Caco-2 (cell line): Measurements from ENCODE around the gene PAK1. TPM values are rescaled to one million over a fixed set of nuclear protein-coding genes. Genes with fewer than 3 reads are reported as not detected.

Experiments
- BruUV-seq: library from RNA; stranded (reverse); fragments of 400-500 nt; replicated peaks from 2 replicates; lab custom pipeline; 2021; lab: Mats Ljungman, UMichigan
- CTCF ChIA-PET: fragments of 300-600 bp; sonication (Branson Sonifier 250); formaldehyde crosslinking; loops from one replicate; lab custom pipeline; 2022; ENCODE audit warnings: antibody characterized with exemption; lab: Charles Lee
- POLR2A ChIA-PET: fragments of 300-600 bp; sonication (Branson Sonifier 250); formaldehyde crosslinking; loops from one replicate; lab custom pipeline; 2022; ENCODE audit warnings: antibody characterized with exemption; lab: Charles Lee
- DNase-seq, 2 experiments: peaks; one replicate each; pipeline versions ENCODE4 v3.0.0 to v3.0.0-alpha.2; 2020 to 2022
- H3K27me3 ChIP-seq: replicated peaks from 2 replicates; pipeline ENCODE4 v1.6.0; 2011; ENCODE audit warnings: low read length; ENCODE audit not compliant: control insufficient read depth, insufficient read depth
- H3K36me3 ChIP-seq: 2 replicates; pipeline ENCODE4 v1.5.1; 2011; ENCODE audit warnings: low read length; ENCODE audit not compliant: control insufficient read depth, insufficient read depth
- H3K4me1 ChIP-seq: fragments of 250-450 bp; sonication (Bioruptor Pico); 2 replicates; pipeline ENCODE4 v1.5.1; 2020; ENCODE audit warnings: mild to moderate bottlenecking
- H3K4me3 ChIP-seq: 2 replicates; pipeline ENCODE4 v1.5.1; 2011; ENCODE audit warnings: low read depth, mild to moderate bottlenecking, control low read depth, low read length
- H3K9me3 ChIP-seq: fragments of 250-450 bp; sonication (Bioruptor Pico); 2 replicates; pipeline ENCODE4 v1.5.1; 2020; ENCODE audit warnings: mild to moderate bottlenecking, moderate library complexity
- H3K27ac Mint-ChIP-seq: one replicate; pipeline ENCODE4 v1.8.0; 2022; ENCODE audit warnings: mixed read lengths; ENCODE audit not compliant: unreplicated experiment
- H3K27me3 Mint-ChIP-seq: one replicate; pipeline ENCODE4 v1.8.0; 2022; ENCODE audit warnings: mixed read lengths; ENCODE audit not compliant: insufficient read depth, unreplicated experiment
- H3K36me3 Mint-ChIP-seq: one replicate; pipeline ENCODE4 v1.8.0; 2022; ENCODE audit warnings: mild to moderate bottlenecking, mixed read lengths; ENCODE audit not compliant: insufficient read depth, unreplicated experiment
- H3K4me1 Mint-ChIP-seq: one replicate; pipeline ENCODE4 v1.8.0; 2022; ENCODE audit warnings: low read depth, mixed read lengths; ENCODE audit not compliant: unreplicated experiment
- H3K4me3 Mint-ChIP-seq: one replicate; pipeline ENCODE4 v1.8.0; 2022; ENCODE audit warnings: mild to moderate bottlenecking, moderate library complexity, mixed read lengths; ENCODE audit not compliant: unreplicated experiment
- H3K9me3 Mint-ChIP-seq: one replicate; pipeline ENCODE4 v1.8.0; 2022; ENCODE audit warnings: mixed read lengths; ENCODE audit not compliant: unreplicated experiment
- intact Hi-C: fragments of 100-400 bp; cut with micrococcal nuclease; formaldehyde crosslinking; loops from one replicate; pipeline ENCODE4 v1.10.0; 2022; ENCODE audit not compliant: unreplicated experiment
- total RNA-seq: library from RNA; stranded (reverse); gene quantifications from 2 replicates; pipeline ENCODE4 v1.2.3, GENCODE V29; 2022
- TF ChIP-seq, protein P1 (sequence below), 2 experiments: fragments of 200-600 bp in 1 of 2; IDR thresholded peaks; 1 replicate in 1 of 2; 2 replicates in 1 of 2; pipeline versions ENCODE4 v1.5.1 to v1.8.0; 2011 to 2022; ENCODE audit warnings: antibody characterized with exemption in 1 of 2, control low read depth in 1 of 2, inconsistent platforms in 1 of 2, low read depth in 1 of 2, low read length in 1 of 2, mild to moderate bottlenecking in 1 of 2, moderate library complexity in 1 of 2; ENCODE audit not compliant: insufficient read depth in 1 of 2, severe bottlenecking in 1 of 2, unreplicated experiment in 1 of 2

PAK1 gene
- total RNA-seq, 1 experiment from 2014 or later: 81.1 TPM

DNA sequence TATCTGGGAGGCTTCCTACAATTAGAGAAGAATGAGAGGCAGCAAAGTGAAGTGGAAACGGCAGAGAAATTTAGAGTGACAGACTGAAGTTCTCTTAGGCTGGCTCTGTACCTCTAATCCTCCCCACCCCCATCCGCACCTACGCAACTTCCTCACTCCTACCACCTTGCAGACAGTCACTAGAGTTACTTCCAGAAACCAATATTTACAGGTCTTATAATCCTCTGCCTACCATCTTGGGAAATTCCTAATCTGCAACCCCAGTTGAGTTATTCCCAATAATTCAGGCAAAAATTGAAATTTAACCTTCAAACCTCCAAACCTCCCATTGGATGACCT lies 71.7 kb downstream of the PAK1 start:
- H3K4me3 Mint-ChIP-seq: no peak overlapping the region
- intact Hi-C loops: no loop called here
- no peak overlapping the region for H3K4me3 ChIP-seq
- peaks cover 17% of the 10 kb centered on the region for H3K4me1 Mint-ChIP-seq
- H3K9me3 ChIP-seq: no peaks in the 10 kb centered on the region
- BruUV-seq: no TSS peak
- no peak for DNase-seq
- POLR2A ChIA-PET: no interaction called here
- no peaks in the 10 kb centered on the region for H3K27me3 Mint-ChIP-seq
- TF ChIP-seq, protein P1, sequence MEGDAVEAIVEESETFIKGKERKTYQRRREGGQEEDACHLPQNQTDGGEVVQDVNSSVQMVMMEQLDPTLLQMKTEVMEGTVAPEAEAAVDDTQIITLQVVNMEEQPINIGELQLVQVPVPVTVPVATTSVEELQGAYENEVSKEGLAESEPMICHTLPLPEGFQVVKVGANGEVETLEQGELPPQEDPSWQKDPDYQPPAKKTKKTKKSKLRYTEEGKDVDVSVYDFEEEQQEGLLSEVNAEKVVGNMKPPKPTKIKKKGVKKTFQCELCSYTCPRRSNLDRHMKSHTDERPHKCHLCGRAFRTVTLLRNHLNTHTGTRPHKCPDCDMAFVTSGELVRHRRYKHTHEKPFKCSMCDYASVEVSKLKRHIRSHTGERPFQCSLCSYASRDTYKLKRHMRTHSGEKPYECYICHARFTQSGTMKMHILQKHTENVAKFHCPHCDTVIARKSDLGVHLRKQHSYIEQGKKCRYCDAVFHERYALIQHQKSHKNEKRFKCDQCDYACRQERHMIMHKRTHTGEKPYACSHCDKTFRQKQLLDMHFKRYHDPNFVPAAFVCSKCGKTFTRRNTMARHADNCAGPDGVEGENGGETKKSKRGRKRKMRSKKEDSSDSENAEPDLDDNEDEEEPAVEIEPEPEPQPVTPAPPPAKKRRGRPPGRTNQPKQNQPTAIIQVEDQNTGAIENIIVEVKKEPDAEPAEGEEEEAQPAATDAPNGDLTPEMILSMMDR (IDR thresholded peaks at IDR 0.05; ENCODE audit: insufficient read depth in 1 of 2, low read depth in 1 of 2, low read length in 1 of 2, severe bottlenecking in 1 of 2, unreplicated experiment in 1 of 2): no peak
- no peaks in the 10 kb centered on the region for H3K36me3 ChIP-seq
- no peaks in the 10 kb centered on the region for H3K36me3 Mint-ChIP-seq
- H3K27me3 ChIP-seq: no peaks in the 10 kb centered on the region
- no peak overlapping the region for H3K27ac Mint-ChIP-seq
- H3K9me3 Mint-ChIP-seq: peaks cover 9% of the 10 kb centered on the region
- H3K4me1 ChIP-seq: peaks cover 3% of the 10 kb centered on the region; the same call in 1 of the 2 replicates
- CTCF ChIA-PET: interaction anchor here (1.1 kb wide), 1 partner anchor 70 kb away, joined by 3 read pairs; no protein-coding TSS in a partner anchor

DNA sequence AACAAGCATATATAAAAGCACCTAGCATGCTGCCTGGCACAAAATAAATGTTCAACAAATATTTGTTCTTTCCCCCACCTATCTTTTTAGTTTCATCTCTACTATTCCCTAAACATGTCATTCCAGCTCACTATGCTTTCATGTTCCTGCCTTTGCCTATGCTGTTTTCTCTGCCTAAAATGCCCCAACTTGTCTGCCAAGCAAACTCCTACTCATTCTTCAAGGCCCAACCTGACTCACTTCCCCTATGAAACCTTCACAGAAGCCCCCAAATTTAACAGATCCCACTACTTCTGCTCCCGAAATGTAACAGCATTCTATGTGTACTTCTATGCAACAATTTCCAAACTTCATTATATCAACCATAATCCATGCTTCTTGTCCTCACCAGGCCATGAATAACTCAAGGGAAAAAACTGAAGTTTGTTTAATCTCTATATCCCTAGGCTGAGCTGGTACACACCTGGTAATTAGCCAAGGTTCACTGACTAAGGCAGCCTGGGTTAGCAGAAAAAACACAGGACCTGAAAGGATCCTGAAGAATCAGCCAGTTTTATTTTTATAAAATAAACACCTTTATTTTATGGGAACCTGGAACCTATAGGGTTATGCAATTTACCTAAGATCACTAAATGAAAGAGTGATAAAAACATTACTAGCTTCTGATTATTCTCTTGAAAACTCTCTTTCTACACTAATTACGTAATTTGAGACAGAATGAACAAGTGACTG lies 72.2 kb downstream of the PAK1 start:
- POLR2A ChIA-PET: no interaction called here
- TF ChIP-seq, protein P1 (IDR thresholded peaks at IDR 0.05; ENCODE audit: insufficient read depth in 1 of 2, low read depth in 1 of 2, low read length in 1 of 2, severe bottlenecking in 1 of 2, unreplicated experiment in 1 of 2): no peak
- no peaks in the 10 kb centered on the region for H3K9me3 ChIP-seq
- no peak for DNase-seq
- Mint-ChIP-seq H3K4me3 (no peak overlapping the region), H3K9me3 (peaks cover 9% of the 10 kb centered on the region), H3K27ac (no peak overlapping the region), H3K27me3 (no peaks in the 10 kb centered on the region), H3K4me1 (peaks cover 17% of the 10 kb centered on the region), H3K36me3 (no peaks in the 10 kb centered on the region)
- no peak overlapping the region for H3K4me3 ChIP-seq
- intact Hi-C loops: no loop called here
- H3K27me3 ChIP-seq: no peaks in the 10 kb centered on the region
- CTCF ChIA-PET: no interaction called here
- BruUV-seq: no TSS peak
- H3K36me3 ChIP-seq: no peaks in the 10 kb centered on the region
- H3K4me1 ChIP-seq: peaks cover 3% of the 10 kb centered on the region; the same call in 1 of the 2 replicates

DNA sequence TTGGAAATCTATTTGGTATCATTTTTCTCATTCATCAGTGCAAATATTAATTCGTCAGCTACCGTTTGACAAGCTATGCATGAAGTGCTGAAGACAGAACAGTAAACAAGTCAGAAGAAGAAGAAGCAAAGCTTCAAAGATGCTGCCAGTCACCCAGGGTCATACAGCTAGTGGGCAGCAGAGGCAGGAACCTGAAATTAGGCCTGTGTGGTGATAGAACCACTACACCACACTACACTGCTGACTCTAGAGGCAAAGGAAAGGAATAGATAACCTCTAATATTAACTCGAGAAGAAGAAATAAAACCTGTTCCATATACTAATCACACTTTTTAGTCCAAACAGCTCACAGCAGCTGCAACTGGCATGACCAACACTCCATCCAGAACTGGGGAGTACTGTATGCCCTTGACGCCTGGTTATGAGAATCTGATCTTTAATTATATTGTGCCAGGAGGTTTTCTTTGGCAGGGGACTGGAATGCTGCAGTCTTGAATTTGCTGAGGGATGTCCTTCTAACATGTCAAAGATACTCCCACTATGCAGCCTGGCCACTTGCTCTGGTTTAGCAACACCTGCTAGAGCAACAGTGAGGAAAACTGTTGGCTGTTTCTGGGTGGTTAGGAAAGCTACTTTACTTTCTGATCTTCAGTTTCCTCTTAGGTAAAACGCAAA lies 73.0 kb downstream of the PAK1 start:
- CTCF ChIA-PET: interaction anchor here (0.5 kb wide), 1 partner anchor 20 kb away, joined by 3 read pairs; no protein-coding TSS in a partner anchor
- Histone ChIP-seq H3K4me3 (no peak overlapping the region), H3K27me3 (no peaks in the 10 kb centered on the region), H3K9me3 (no peaks in the 10 kb centered on the region), H3K36me3 (no peaks in the 10 kb centered on the region), H3K4me1 (peaks cover 3% of the 10 kb centered on the region; the same call in 1 of the 2 replicates)
- Mint-ChIP-seq H3K36me3 (no peaks in the 10 kb centered on the region), H3K4me3 (no peak overlapping the region), H3K27me3 (no peaks in the 10 kb centered on the region), H3K9me3 (peaks cover 9% of the 10 kb centered on the region), H3K4me1 (peaks cover 17% of the 10 kb centered on the region), H3K27ac (no peak overlapping the region)
- no peak for DNase-seq
- no TSS peak for BruUV-seq
- TF ChIP-seq, protein P1 (IDR thresholded peaks at IDR 0.05; ENCODE audit: insufficient read depth in 1 of 2, low read depth in 1 of 2, low read length in 1 of 2, severe bottlenecking in 1 of 2, unreplicated experiment in 1 of 2): no peak
- intact Hi-C loops: no loop called here
- POLR2A ChIA-PET: interaction anchor here (0.5 kb wide), 1 partner anchor 238 kb away, joined by 5 read pairs; no protein-coding TSS in a partner anchor
